Adrenal gland (tissue), 5 donors: ENCODE results near the gene MAP3K7.

Experiments
- POLR2A ChIP-seq, 2 donors: fragments of 450-650 bp; IDR thresholded peaks; one replicate each; pipeline ENCODE4 v1.6.1; 2017; ENCODE audit warnings: antibody characterized with exemption in 2 of 2, mild to moderate bottlenecking in 2 of 2, moderate library complexity in 1 of 2
- TF ChIP-seq, protein P1 (sequence below), 6 experiments: fragments of 450-650 bp in 4 of 6; fragments of 200-600 bp in 2 of 6; sonication (generic) in 1 of 6; IDR thresholded peaks; 1 replicate in 5 of 6; 2 replicates in 1 of 6; pipeline versions ENCODE4 v1.5.1 to v1.8.0; 2016 to 2021; ENCODE audit warnings: antibody characterized with exemption in 6 of 6, mild to moderate bottlenecking in 2 of 6, moderate library complexity in 1 of 6
- donor health status: DM: no; HTN: no; CAD: no.

GRCh38 chr6:90494067-90494780 is 92.6 kb downstream of the MAP3K7 start:
- TF ChIP-seq, protein P1, sequence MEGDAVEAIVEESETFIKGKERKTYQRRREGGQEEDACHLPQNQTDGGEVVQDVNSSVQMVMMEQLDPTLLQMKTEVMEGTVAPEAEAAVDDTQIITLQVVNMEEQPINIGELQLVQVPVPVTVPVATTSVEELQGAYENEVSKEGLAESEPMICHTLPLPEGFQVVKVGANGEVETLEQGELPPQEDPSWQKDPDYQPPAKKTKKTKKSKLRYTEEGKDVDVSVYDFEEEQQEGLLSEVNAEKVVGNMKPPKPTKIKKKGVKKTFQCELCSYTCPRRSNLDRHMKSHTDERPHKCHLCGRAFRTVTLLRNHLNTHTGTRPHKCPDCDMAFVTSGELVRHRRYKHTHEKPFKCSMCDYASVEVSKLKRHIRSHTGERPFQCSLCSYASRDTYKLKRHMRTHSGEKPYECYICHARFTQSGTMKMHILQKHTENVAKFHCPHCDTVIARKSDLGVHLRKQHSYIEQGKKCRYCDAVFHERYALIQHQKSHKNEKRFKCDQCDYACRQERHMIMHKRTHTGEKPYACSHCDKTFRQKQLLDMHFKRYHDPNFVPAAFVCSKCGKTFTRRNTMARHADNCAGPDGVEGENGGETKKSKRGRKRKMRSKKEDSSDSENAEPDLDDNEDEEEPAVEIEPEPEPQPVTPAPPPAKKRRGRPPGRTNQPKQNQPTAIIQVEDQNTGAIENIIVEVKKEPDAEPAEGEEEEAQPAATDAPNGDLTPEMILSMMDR (IDR thresholded peaks at IDR 0.05): no peak
- TF ChIP-seq POLR2A (IDR thresholded peaks at IDR 0.05): no peak
